Spleen (tissue), 11 donors: ENCODE data around the gene PRDX3. TPM values are rescaled to one million over a fixed set of nuclear protein-coding genes. Genes with fewer than 3 reads are reported as not detected.

Experiments
- DNase-seq: peaks from one replicate; pipeline ENCODE4 v3.0.0-alpha.2; 2020
- H3K27ac ChIP-seq, 8 donors: fragments of 200-600 bp; sonication (generic) in 7 of 8; 1 replicate in 4 of 8; 2 replicates in 4 of 8; pipeline versions ENCODE4 v1.5.0 to v1.8.0; 2016 to 2021; ENCODE audit warnings: inconsistent platforms in 4 of 8, mild to moderate bottlenecking in 4 of 8, moderate library complexity in 1 of 8
- H3K27me3 ChIP-seq, 7 donors: fragments of 200-600 bp; sonication (generic) in 6 of 7; replicated peaks in 1 of 7; 1 replicate in 4 of 7; 2 replicates in 3 of 7; pipeline versions ENCODE4 v1.5.0 to v1.8.0; 2016 to 2021; ENCODE audit warnings: inconsistent platforms in 3 of 7, mild to moderate bottlenecking in 1 of 7
- H3K36me3 ChIP-seq, 6 donors: fragments of 200-600 bp; sonication (generic) in 5 of 6; 1 replicate in 4 of 6; 2 replicates in 2 of 6; pipeline versions ENCODE4 v1.5.0 to v1.8.0; 2016 to 2021; ENCODE audit warnings: inconsistent platforms in 2 of 6
- H3K4me1 ChIP-seq, 6 donors: fragments of 200-600 bp; sonication (generic) in 5 of 6; 1 replicate in 3 of 6; 2 replicates in 3 of 6; pipeline versions ENCODE4 v1.5.0 to v1.8.0; 2016 to 2021; ENCODE audit warnings: inconsistent platforms in 3 of 6
- H3K4me3 ChIP-seq, 8 donors: fragments of 200-600 bp; sonication (generic) in 7 of 8; 1 replicate in 4 of 8; 2 replicates in 4 of 8; pipeline versions ENCODE4 v1.5.0 to v1.8.0; 2016 to 2021; ENCODE audit warnings: inconsistent platforms in 4 of 8, mild to moderate bottlenecking in 4 of 8, moderate library complexity in 2 of 8
- H3K9me3 ChIP-seq, 8 donors: fragments of 200-600 bp; sonication (generic) in 7 of 8; 1 replicate in 4 of 8; 2 replicates in 4 of 8; pipeline versions ENCODE4 v1.5.0 to v1.8.0; 2016 to 2021; ENCODE audit warnings: inconsistent platforms in 4 of 8
- POLR2A ChIP-seq, 3 donors: fragments of 450-650 bp; IDR thresholded peaks; one replicate each; pipeline ENCODE4 v1.5.1; 2017; ENCODE audit warnings: antibody characterized with exemption in 3 of 3, mild to moderate bottlenecking in 1 of 3
- POLR2AphosphoS5 ChIP-seq, 3 donors: sonication (generic); formaldehyde crosslinking; IDR thresholded peaks; one replicate each; pipeline ENCODE4 v1.5.1; 2017; ENCODE audit warnings: antibody characterized with exemption in 3 of 3
- WGBS, 5 donors: extraction: QIAGEN DNeasy Blood & Tissue Kit in 3 of 5; methylation state at CpG; one replicate each; pipeline versions ENCODE4 v1.1.5 to v1.1.7; 2013 to 2018; 5-methylcytosine and 5-hydroxymethylcytosine counted together
- intact Hi-C: fragments of 100-400 bp; cut with DNase I; formaldehyde crosslinking; loops from one replicate; pipeline ENCODE4 v1.15.0; 2023; ENCODE audit warnings: low total_unique reads
- polyA plus RNA-seq, 3 donors: library from polyadenylated mRNA; stranded (reverse); fragments of 200-250 nt; gene quantifications; one replicate each; pipeline ENCODE4 v1.2.1, GENCODE V29; 2013
- total RNA-seq, 7 donors: library from RNA; depleted of rRNA in 3 of 7; stranded (reverse); fragments of >200 nt in 3 of 7; fragmentation: NEBNext Ultra II Directional in 4 of 7; extraction: Animal tissue kit (Norgen Biotek cat#: 25700) in 4 of 7; gene quantifications; one replicate each; pipeline versions ENCODE4 v1.1.0 to v1.2.1, GENCODE V29; 2016 to 2021
- TF ChIP-seq, protein P1 (sequence below), 11 experiments: fragments of 200-600 bp in 7 of 11; fragments of 450-650 bp in 4 of 11; sonication (generic) in 4 of 11; IDR thresholded peaks in 8 of 11; conservative IDR thresholded peaks in 3 of 11; 1 replicate in 7 of 11; 2 replicates in 4 of 11; pipeline versions ENCODE4 v1.4.0 to v1.8.0; 2016 to 2021; ENCODE audit warnings: antibody characterized with exemption in 11 of 11, inconsistent platforms in 4 of 11, mild to moderate bottlenecking in 1 of 11
- donor health status: healthy with polysubstance abuse.
- donor health status: DM: no; HTN: no; CAD: no; lungs with moderate emphysema.
- donor health status: DM: no; HTN: no; CAD: no.
- donor health status: Bipolar disorder and iron deficiency.
- donor health status: healthy.
- donor health status: DM: no; HTN: no; CAD: no.
- donor health status: DM: yes; HTN: yes; CAD: no.

PRDX3 gene
- total and polyA plus RNA-seq, 10 donors, result 61.9 to 138 (median 96.5) TPM

DNA sequence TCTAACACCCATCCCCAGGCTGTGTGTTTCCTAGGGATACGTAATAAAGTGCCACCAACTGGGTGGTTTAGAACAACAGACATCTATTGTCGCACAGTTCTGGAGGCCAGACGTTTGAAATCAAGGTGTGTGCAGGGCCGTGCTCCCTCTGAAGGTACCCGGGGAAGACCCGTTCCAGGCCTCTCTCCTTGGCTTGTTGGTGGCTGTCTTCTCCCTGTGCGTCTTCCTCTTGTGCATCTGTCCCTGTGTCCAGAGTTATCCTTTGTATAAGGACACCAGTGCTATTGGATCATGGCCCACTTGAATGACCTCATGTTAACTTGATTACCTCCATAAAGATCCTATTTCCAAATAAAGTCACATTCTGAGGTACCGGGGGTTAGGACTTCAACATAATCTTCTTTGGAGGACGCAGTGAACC is 44.4 kb upstream of the PRDX3 start:
- TF ChIP-seq POLR2A (IDR thresholded peaks at IDR 0.05) (no peak), POLR2AphosphoS5 (IDR thresholded peaks at IDR 0.05) (no peak)
- TF ChIP-seq, protein P1, sequence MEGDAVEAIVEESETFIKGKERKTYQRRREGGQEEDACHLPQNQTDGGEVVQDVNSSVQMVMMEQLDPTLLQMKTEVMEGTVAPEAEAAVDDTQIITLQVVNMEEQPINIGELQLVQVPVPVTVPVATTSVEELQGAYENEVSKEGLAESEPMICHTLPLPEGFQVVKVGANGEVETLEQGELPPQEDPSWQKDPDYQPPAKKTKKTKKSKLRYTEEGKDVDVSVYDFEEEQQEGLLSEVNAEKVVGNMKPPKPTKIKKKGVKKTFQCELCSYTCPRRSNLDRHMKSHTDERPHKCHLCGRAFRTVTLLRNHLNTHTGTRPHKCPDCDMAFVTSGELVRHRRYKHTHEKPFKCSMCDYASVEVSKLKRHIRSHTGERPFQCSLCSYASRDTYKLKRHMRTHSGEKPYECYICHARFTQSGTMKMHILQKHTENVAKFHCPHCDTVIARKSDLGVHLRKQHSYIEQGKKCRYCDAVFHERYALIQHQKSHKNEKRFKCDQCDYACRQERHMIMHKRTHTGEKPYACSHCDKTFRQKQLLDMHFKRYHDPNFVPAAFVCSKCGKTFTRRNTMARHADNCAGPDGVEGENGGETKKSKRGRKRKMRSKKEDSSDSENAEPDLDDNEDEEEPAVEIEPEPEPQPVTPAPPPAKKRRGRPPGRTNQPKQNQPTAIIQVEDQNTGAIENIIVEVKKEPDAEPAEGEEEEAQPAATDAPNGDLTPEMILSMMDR (IDR thresholded peaks at IDR 0.05 in 8 of 11, conservative IDR thresholded peaks at IDR 0.05 in 3 of 11), result no peak
- H3K9me3 ChIP-seq, result no peaks in the 10 kb centered on the region
- H3K36me3 ChIP-seq, result no peaks in the 10 kb centered on the region
- intact Hi-C loops, result no loop called here
- 78 to 92% (median 80%) methylated on average over 9 of the region's 9 CpGs for WGBS, 5 donors
- H3K27me3 ChIP-seq, result no peaks in the 10 kb centered on the region
- H3K27ac ChIP-seq, result peak overlapping the region in 6 of 8 donors; percentile 43 to 71 (median 56)
- no peak for DNase-seq
- H3K4me1 ChIP-seq, result peaks cover 8 to 81% (median 40%) of the 10 kb centered on the region in 6 donors
- H3K4me3 ChIP-seq, result no peak overlapping the region

DNA sequence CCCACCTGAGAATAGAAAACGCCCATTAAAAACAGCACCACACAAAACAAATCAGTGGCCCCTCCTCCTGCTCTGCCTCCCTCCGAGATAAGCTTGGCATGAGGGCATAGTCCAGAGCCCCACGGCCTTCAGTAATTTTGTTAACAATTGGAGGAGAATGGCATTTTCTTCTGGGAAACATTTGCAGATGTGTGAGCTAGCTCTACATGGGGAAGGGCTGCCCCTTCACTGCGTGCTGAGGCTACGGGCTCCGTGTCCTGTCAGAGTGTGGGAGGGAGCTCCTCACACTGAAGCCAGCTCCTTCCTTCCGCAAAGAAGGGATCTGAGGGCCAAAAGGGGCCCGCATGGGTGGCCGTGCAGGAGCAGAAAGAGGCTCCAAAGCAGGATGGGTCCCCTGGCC is 43.9 kb upstream of the PRDX3 start:
- Histone ChIP-seq H3K27me3 (no peaks in the 10 kb centered on the region), H3K4me3 (no peak overlapping the region), H3K36me3 (no peaks in the 10 kb centered on the region), H3K27ac (peak overlapping the region in 6 of 8 donors; percentile 43 to 71 (median 56)), H3K4me1 (peaks cover 12 to 84% (median 42%) of the 10 kb centered on the region in 6 donors), H3K9me3 (no peaks in the 10 kb centered on the region)
- WGBS, 5 donors, result 45 to 67% (median 53%) methylated on average over 6 to 9 of the region's 9 CpGs
- TF ChIP-seq POLR2A (IDR thresholded peaks at IDR 0.05) (no peak), POLR2AphosphoS5 (IDR thresholded peaks at IDR 0.05) (no peak)
- TF ChIP-seq, protein P1 (IDR thresholded peaks at IDR 0.05 in 8 of 11, conservative IDR thresholded peaks at IDR 0.05 in 3 of 11), result no peak
- DNase-seq, result no peak
- intact Hi-C loops, result no loop called here

DNA sequence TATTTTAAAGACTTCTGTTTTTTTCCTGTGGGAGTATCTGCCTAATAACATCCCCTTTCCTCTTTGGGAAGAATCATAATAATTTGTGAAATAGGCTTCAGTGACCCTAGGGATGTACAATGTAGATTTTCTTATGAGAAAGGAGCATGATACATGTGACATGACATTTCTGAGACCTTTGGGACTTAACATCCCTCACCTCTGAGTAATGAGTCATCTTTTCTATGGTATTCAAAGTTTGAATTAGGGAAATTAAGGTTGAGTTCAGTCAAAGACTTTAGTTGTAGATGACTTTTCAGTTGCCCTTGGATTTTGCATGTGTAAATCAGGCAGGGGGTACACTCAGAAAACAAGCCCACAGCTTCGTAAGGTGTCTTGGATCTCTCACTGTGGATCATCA is 43.1 kb upstream of the PRDX3 start:
- Histone ChIP-seq H3K36me3 (no peaks in the 10 kb centered on the region), H3K9me3 (no peaks in the 10 kb centered on the region), H3K4me1 (peaks cover 14 to 84% (median 44%) of the 10 kb centered on the region in 6 donors), H3K4me3 (no peak overlapping the region), H3K27ac (peak overlapping the region in 6 of 8 donors; percentile 31 to 71 (median 56)), H3K27me3 (no peaks in the 10 kb centered on the region)
- no peak for DNase-seq
- intact Hi-C loops, result no loop called here
- 90 to 100% (median 92%) methylated on average over 1 of the region's 1 CpG for WGBS, 5 donors
- TF ChIP-seq, protein P1 (IDR thresholded peaks at IDR 0.05 in 8 of 11, conservative IDR thresholded peaks at IDR 0.05 in 3 of 11), result no peak
- TF ChIP-seq POLR2AphosphoS5 (IDR thresholded peaks at IDR 0.05), result no peak
- no peak for TF ChIP-seq POLR2A (IDR thresholded peaks at IDR 0.05)

DNA sequence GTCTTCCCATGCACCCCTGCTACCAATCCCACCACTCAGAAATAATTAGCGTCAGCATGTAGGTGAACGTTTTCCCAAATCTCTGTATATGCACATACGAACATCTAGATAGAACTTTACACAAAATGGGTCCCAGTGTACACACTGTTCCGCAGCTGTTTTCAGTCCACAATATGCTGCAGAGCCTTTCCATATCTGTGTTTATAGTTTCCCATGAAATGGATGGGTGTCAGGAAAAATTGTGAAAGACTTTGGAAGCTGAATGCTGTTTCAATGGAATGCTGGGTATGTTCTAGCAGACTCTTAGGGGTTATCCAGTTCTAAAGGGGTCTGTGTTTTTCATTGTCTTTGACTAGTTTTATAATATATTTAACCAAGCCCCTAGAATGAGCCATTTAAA is 42.6 kb upstream of the PRDX3 start:
- Histone ChIP-seq H3K4me3 (no peak overlapping the region), H3K4me1 (peaks cover 14 to 88% (median 44%) of the 10 kb centered on the region in 6 donors), H3K36me3 (no peaks in the 10 kb centered on the region), H3K27ac (peak overlapping the region in 6 of 8 donors; percentile 19 to 71 (median 58)), H3K27me3 (no peaks in the 10 kb centered on the region), H3K9me3 (no peaks in the 10 kb centered on the region)
- WGBS, 5 donors, result 82 to 94% (median 85%) methylated on average over 4 of the region's 4 CpGs
- intact Hi-C loops, result no loop called here
- DNase-seq, result no peak
- TF ChIP-seq, protein P1 (IDR thresholded peaks at IDR 0.05 in 8 of 11, conservative IDR thresholded peaks at IDR 0.05 in 3 of 11), result no peak
- TF ChIP-seq POLR2A (IDR thresholded peaks at IDR 0.05) (no peak), POLR2AphosphoS5 (IDR thresholded peaks at IDR 0.05) (no peak)
